Activated gamma-delta T cell treated with anti-CD3 and anti-CD28 coated beads, Interleukin-2, amount 50 U/mL, for 16 hours (primary cell): ENCODE results near the gene SAMD4B.
"Not testable (repeated sequence)": the region's sequence is repeated elsewhere in the genome, so short reads cannot be mapped to it uniquely, and the experiment has no call there.

Experiments
- DNase-seq: peaks from one replicate; pipeline ENCODE4 v3.0.0-alpha.2; 2020; ENCODE audit warnings: low read depth

Gene SAMD4B

DNA sequence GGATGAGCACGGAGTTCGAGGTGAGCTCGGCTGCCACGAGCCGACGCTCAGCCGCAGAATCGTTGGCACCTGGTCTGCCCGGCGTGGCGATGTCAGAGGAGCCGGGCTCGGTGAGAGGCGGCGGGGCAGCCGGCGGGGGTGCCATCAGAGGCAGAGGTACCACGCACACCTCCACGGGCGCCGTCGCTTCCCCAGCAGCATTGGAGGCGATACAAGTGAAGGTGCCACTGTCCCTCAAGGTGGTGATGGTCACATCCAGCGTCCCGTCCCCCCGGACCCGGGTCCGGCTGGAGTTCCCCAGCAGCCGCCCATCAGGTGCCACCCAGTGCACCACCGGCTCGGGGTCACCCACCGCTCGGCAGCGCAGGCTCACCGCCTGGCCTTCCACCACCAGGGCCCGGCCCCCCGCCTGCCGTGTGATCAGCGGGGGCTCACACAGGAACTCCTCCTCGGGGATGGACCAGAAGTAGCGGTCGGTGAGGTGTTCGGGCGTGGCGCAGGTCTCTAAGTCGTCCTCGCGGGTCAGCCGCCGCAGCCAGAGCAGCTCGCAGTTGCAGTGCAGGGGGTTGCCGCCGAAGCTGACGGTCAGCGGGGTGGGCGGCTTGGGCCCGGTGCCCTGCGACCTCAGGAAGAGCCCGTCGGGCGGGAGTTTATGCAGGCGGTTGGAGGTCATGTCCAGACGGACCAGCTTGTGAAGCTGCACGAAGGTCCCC, 28.0 kb upstream of the SAMD4B start:
- DNase-seq, result no peak

DNA sequence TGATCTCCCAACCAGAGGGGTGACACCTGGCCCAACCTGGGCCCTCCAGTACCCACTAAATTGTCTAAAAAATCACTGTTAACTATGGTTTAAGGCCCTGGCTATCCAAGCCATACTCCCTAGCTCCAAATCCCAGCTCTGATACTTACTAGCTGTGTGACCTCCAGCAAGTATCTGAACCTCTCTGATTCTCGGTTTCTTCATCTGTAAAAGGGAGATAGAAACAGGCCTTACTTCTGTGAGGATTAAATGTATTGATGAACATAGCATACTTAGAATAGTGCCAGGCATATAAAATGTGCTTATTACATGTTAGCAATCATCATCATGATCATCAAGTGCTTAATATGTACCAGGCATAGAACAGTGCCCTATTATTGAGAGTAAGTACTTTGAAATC, 26.3 kb upstream of the SAMD4B start:
- DNase-seq, result no peak

DNA sequence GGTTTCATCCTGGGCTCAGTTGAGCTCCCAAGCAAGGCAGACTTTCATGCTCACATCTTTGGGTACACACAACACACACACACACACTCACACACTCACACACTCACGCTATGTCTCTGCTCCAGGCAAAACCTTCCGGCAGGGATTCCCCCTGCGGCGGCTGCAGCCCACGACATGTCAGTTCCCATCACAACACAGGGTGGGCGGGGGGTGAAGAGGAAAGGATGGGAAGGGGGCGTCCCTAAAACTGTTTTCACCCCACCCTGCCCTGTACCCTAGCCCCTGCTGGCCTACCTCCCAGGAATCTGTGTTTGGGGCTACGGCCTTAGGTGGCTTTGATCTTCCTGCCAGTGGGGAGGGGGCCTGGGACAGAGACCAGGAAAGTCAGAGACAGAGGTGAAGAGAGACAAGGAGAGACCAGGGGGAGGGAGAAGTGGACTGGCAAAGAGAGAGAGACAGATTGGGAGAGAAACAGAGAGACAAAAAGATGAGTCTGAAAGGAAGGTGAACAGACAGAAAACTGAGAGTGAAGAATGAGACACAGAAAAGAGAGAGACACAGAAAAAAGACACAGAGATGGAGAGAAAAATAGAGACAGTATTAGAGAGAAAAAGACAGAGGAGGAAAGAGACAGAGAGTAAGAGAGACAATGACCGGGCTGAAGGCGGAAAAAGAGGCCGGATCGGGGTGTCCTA, 25.4 kb upstream of the SAMD4B start:
- DNase-seq, result no peak

DNA sequence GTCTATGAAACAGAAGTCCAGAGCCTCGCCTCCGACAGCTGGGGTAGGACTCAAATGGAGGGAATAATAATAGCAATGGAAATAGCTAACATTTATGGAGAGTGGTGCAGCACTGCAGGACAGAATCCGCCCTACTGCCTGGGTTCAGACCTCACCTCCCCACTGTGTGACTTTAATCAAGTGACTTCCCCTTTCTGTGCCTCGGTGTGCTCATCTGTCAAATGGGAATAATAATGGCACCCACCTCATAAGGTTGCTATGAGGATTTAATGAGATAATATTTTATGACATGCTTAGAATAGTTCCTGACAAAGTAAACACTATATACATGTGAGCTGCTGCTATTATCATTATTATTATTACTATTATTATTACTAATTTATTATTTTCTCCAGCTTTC, 24.7 kb upstream of the SAMD4B start:
- no peak for DNase-seq

DNA sequence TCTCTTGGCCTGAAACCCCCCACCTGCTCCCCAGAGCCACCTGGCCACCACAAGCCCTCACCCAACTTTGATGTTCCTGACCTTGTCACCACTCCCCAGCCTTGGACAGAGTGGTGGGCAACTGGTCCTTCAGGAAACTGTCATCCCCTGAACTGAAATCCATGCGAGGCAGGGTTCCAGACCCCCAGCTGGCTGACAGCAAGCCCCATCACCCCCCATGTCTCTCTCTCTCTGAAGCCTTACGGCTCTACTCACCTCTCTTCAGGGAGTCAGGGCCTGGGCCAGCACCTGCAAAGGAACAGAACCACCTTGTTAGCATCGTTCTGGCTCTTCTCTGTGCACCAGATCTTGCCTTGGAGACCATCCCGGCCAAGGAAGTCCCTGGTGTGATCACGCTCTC, 24.1 kb upstream of the SAMD4B start:
- DNase-seq, result no peak

DNA sequence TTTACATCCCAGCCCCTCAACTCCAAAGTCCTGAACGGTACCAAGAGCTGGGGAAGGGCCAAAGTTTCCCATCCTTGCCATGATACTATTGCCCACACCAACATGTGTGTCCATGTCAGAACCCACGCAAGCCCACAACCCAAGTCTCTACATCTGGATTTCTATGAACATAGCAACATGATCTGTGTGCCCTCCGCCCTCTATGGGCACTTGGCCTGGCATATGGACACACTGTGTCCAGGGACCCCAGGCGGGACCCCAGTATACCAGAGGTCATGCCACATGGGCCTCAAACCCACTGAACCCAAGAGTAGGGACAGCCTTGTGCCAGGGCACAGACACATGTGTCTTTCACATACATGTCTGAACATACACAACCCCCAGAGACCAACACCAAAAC, 23.5 kb upstream of the SAMD4B start:
- no peak for DNase-seq

DNA sequence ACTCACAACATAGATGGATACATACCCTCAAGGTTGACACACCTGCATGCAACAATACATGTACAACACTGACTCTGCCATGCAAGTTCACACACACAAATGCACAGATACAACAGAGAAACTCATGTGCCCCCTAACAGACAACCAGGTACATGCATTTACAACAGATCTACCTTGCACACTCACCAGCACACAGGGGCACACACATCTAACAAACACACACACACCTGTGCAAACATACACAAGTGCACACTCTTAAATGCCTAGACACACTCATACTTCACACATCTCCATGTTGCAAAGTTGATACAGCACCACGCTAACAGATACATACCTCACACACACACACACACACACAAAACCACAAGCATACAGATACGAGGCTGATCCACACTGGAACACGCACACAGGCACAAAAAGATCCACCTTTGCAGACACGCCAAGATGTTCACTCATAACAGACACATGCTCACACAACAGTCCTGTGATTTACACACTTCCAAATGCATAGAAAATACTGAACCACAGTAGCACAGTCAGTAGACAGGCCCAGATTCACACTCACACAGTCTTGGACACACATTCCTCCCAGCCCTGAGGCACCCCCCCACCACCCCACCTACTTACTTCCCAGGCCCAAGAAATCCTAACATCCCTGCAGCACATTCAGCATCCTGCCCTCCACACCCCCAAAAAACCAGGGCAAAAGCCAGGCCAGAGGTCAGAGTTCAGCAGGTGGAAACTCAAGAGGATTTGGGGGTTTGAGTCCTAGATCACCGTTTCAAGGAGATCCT, 22.9 kb upstream of the SAMD4B start:
- DNase-seq, result no peak

DNA sequence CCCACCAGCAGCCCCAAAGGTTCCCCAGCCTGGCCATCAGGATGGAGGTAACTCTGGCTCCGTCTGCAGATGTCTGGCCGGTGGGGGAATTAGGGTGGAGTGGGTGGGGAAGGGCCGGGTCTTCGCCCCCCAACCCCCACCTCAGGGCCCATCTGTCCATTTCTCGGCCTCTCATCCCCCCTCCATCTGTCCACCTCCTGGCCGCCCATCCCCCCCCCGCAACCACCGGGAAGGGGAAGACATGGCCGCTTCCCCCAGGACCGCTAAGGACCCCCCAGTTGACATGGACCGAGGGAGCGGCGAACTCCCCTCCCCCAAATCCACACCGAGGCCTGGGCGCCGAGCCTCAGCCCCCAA, 22.4 kb upstream of the SAMD4B start:
- no peak for DNase-seq

DNA sequence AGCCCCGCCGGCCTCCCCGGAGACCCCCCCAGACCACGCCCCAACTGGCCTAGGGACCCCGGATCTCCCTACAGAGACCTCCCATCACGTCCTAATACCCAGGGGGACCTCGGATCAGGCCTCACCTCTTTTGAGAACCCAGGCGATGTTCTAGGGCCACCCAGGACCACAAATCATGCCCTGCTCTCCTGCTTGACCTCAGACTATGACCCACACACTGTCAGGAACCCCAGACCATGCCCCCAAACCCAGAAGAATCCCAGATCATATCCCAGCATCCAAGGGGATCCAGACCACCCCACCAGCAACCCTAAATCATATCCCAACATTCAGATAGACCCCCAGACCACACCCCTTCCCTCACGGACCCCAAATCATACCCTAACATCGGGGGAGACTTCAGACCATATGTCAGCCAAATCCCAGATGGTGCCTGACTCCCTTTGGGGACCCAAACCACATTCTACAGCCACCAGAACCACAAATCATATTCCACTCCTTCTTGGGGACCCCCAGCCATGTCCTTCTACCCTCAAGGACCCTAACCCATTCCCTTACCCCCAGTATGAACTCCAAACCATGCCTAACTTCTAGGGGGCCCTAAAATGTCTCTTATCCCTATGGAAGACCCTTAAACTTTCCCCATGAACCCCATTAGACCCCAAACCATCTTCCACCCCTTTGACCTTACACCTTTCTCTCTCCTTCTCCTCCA, 20.9 kb upstream of the SAMD4B start:
- no peak for DNase-seq

DNA sequence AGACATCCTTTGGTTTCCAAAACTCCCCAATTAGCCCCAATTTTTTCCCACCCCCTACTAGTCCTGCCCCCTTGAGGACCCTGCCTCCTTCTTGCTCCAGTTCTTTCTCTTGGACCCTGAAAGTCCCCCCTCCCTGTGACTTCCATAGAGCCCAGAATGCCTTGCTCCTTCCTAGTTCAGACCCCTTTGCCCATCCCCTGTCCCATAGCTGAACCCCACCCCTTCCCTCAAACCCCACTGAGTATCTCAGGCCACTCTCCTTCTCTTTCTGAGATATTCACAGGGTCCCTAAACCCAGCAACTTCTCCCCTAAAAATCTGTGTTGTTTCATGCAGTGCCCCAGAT, 20.4 kb upstream of the SAMD4B start:
- DNase-seq, result no peak

DNA sequence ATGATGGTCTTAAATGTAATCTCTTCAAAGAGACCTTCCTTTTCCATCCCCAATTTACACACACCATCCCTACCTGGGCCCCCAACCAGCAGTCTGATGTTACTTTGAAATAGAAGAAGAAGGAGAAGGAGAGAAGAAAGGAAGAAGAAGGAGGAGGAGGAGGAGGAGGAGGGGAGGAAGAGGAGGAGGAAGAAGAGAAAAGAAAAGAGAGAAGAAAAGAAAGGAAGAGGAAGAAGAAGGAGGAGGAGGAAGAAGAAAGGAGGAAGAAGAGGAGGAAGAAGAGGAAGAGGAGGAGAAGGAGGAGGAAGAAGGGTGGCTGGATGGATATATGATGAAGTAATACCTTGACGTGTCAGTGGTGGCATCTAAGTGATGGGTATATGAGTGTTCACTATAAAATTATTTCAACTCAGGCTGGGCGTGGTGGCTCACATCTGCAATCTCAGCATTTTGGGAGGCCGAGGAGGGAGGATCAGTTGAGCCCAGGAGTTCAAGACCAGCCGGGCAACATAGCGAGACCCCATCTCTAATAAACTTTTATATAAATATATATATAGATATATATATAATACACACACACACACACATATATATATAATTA, 17.9 kb upstream of the SAMD4B start:
- DNase-seq, result no peak

DNA sequence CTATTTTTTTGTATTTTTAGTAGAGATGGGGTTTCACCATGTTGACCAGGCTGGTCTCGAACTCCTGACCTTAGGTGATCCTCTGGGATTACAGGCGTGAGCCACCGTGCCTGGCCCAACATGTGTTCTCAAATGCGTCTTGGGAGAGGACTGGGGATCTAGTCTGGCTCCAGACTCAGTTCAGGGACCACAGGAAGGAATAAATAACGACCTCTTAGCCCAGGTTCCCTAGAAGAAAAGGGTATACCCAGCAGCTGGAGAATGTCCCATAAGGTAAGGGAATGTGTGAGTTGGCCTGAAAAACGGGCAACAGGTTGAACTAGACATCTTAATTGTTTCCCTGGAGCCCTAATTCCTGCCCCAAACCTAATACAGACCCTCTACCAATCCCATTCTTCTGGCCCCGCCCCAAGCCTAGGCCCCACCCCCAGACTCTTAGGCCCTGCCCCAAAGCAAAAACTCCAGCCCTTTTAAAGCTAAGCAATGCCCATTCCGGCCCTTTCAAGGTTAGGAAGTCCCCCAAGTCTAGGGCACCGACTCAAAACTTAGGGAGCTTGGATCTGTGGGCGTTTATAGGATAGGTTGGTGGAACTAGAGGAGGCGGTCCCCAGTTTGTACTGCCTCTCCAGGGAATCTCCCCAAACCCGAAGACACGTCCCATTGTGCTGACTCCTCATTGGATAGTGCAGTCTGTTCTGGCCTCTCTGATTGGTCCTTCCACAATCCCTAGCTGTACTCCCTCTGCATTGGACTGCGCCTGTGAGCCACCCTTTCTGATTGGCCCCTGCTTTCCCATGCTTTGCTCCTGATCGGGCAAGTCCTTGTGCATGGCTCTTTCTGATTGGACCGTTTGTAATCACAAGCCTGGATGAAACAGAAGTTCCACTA, 16.2 kb upstream of the SAMD4B start:
- no peak for DNase-seq

DNA sequence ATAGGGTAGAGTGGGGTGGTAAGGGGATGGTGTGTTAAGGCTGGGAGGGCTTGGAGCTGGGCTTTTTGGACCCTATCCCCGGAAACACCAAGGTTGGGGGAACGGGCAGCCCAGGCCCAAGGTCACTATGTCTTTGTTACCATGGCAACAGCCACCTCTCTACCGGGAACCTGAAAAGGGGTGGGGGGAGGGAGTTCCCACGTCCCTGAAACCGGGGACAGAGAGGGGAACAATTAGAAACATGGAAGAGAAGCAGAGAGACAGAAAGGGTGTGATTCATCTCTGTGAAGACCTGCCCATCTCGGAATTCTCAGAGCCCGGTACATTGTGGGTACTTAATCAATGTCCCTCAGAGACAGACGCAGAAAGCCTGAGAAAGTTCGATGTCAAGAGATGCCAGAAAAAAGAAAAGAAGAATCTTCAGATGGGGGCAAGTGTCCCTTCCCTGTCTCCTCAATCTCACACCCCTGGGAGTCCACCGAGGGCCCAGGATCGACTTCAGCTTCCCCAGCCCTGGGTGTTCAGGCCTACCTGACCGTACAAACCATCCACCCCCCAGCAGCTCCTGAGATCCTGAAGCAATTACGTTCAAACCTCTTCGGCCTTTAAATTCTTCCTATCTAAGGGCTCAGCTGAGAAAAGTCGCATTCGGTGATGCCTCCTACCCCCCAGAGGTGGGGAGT, 14.7 kb upstream of the SAMD4B start:
- no peak for DNase-seq

DNA sequence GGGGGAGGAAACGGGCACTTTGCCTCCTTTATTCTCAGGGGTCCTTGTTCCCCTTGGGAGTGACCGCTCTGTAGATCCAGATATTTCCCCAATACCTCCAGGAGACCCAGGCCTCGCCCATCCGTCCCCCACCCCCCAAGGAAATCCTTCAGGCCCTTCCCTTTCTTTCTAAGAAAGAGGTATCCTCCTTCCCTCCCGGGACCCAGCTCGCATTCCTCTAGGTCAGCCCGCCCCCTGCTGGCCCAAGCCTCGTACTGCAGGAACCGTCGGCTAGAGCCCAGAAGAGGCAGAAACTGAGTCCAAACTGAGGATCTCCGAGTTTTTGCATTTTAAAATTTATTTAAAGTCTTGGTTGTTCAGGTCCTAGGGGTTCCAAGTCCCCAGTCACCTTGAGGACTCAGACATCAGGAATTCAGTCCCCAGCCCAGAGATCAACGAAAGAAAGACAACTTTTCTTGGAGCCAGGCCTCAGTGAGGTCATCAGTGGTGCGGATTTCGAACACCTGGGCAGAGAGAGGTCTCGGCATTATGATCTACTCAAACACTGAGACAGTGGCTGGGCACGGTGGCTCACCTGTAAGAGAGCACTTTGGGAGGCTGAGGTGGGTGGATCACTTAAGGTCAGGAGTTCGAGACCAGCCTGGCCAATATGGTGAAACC, 14.0 kb upstream of the SAMD4B start:
- peak; percentile 79 for DNase-seq

DNA sequence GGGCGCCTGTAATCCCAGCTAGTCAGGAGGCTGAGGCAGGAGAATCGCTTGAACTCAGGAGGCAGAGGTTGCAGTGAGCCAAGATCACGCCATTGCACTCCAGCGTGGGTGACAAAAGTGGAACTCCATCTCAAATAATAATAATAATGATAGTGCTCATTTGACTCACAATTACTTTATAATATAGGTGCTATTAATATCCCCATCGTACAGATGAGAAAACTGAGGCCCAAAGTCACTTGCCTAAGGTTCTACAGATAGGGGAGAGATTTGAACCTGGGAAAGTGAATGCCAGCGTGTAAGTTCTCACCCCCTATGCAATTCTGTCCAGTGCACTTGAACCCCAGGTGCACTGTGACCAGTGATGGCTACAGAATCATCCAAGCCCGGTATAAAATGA, 12.3 kb upstream of the SAMD4B start:
- no peak for DNase-seq

DNA sequence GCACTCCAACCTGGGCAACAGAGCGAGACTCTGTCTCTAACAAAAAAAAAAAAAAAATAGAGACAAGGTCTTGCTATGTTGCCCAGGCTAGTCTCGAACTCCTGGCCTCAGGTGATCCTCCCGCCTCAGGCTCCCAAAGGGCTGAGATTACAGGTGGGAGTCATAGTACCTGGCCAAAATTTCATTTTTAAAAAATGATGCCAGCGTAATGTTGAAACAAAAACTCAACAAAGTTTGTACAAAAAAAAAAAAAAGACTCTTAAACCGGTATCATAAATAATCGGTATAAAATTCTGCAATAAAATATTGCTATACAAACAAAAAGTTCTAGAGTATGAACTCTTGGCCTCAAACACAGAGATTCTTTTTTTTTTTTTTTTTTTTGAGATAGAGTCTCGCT, 9.9 kb upstream of the SAMD4B start:
- DNase-seq, result no peak

DNA sequence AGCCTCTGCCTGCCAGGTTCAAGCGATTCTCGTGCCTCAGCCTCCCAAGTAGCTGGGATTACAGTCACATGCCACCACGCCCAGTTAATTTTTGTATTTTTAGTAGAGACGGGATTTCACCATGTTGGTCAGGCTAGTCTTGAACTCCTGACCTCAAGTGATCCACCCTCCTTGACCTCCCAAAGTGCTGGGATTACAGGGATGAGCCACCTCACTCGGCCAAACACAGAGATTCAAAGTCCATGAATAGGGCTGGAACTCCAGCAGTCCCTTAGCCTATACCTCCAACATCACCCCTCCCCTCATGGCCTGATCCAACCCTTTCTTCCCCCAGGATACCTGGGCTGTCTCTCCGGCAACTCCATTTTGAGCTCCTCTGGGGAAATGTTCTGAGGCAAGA, 9.5 kb upstream of the SAMD4B start:
- DNase-seq, result not testable (repeated sequence)

DNA sequence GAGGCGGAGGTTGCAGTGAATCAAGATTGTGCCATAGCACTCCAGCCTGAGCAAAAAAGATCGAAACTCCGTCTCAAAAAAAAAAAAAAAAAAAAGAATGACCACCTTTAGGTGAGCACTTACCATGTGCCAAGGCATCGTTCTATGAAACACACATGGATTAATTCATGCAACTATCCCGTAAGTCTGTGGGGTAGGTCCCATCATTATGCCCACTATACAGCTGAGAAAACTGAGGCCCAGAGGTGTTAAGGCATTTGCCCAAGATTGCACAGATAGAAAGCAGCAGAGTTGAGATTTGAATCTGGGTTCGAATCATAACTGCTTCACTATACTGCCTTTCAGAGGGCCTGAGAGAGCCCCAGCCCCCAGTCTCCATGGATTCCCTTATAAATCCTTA, 8.7 kb upstream of the SAMD4B start:
- no peak for DNase-seq

DNA sequence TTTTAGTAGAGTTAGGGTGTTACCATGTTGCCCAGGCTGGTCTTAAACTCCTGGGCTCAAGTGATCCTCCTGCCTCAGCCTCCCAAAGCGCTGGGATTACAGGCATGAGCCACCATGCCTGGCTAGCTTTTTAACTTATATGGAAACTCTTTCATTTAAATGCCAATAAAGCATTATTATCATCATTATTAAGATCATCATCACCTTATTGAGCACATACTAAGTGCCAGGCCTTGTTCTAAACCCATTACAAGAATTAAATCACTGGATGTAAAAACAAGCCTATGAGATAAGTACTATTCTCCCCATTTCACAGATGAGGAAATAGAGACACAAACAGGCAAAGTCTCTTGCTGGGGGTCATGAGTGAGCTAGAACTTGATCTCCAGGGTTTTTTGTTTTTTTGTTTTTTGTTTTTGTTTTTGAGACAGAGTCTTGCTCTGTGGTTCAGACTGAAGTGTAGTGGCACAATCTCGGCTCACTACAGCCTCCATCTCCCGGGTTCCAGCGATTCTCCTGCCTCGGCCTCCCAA, 7.7 kb upstream of the SAMD4B start:
- no peak for DNase-seq

DNA sequence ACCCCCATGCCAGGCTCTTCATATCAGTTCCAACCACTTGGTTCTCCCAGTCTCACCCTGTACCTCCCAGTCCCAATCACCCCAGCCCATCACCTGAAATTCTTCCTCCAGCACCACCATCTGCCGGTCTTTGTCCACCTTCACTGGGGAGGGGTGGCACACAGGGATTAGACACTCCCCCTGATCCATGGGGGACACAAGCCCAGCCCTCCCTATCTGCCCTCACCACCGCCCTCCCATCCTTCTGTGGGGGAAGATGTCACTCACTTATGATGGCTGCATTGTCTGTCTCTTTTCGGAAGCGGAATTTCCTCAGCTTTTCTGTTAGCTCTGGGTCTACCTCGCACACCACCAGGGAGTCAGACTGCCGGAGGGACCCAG, 7.1 kb upstream of the SAMD4B start:
- DNase-seq, result no peak
